GM11168 (cell line): ENCODE results near the gene KIF1B.

Experiments
- in situ Hi-C: fragments of 300-500 bp; cut with MboI; formaldehyde crosslinking; loops from one replicate; pipeline ENCODE4 v1.12.0; 2022; ENCODE audit warnings: low sequenced_read_pairs; ENCODE audit not compliant: unreplicated experiment

KIF1B gene

DNA sequence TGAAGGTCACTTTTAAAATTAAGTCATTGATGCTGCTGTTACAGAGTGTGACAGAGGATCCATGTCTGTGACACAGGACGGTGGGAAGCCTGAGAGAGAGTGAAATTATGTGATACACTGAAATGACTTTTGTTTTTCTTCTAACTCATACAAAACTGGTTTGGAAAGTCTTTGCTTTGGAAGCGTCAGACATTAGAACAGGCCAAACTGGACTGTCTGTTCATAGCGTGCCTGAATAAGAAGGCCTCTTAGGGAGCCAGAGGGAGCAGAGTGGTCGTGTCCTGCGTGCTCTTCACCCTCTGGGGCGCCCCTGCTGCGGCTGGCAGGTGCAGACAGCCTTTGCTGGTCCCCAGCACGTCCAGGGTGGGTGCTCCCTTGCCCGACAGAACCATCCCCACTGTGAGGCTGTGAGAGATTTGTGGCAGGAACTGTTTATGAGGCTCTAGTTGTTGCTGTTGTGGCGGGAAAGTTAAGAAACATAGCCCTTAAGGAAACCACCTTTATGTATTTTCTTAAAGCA, 168.8 kb downstream of the KIF1B start:
- in situ Hi-C loops: no loop called here

DNA sequence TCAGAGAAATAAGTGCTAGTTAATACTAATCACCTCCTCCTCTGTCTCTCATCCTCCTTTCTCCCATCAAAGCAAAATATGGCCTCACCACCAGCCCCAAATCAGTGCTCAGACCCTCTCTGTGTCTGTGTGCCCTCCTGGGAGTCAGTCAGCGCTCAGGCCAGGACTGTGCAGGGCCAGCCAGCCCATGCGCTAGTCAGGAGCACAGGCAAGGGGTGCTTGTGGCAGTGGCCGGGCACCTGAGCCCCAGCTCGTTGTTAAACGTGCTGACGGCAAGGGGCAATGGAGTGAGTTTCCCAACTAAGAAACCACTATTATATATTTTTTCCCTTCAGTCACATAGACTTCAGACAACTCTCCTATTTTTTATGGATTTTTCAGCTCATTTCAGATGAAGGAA, 169.3 kb downstream of the KIF1B start:
- in situ Hi-C loops: no loop called here

DNA sequence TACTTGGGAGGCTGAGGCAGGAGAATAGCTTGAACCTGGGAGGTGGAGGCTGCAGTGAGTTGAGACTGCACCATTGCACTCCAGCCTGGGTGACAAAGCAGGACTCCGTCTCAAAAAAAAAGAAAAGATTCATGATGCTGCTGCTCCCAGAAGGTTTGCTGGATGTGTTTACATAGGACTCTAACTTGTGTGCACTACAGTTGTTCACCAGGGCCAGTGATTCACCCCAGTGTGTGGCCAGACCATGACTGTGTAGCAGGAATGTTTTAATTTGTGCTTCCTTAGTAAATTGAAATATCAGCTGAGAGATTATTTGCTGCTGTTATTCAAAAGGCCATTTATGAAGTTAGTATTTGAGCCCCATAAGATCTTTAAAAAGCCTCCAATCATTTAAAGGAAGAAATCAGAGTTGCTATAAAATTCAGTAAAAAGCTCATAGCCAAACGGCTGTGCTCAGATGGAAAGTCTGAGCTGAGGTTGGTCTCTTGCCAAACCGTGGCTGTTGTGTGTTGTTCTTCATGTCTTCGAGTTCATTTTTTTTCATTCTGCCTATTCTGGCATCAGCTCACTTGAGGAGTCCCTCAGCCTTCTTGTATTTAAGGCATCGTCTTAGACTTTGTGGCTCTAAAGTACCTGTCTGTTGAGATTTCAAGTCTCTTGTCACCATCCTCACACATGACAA, 170.4 kb downstream of the KIF1B start:
- in situ Hi-C loops: no loop called here

DNA sequence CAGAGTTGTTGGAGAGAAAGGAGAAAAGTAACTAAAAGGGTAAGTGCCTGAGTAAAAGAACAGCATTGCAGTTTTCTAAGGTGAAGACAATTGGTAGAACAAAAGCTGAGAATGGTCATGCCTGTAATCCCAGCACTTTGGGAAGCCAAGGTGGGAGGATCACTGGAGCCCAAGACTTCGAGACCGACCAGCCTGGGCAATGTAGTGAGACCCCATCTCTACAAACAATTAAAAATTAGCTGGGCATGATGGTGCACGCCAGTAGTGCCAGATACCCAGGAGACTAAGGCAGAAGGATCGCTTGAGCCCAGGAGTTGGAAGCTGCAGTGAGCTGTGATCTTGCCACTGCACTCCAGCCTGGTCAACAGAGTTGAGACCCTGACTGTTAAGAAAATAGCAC, 173.3 kb downstream of the KIF1B start:
- in situ Hi-C loops: no loop called here

DNA sequence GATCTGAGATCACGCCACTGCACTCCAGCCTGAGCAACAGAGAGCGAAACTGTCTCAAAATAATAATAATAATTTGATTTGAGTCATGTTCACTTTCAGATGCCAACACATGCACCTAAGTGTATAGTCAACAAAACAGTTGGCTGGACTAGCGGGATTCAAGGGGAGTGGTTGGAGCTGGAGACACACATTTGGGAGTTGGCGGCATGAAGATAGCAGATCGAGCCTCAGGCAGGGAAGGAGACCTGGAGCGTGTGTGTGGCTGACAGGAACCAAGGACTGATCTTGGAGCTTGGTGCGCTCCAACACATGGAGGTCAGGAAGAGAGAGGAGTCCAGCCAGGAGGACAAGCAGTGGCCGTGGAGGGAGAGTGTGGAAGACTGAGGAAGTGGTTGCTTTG, 173.8 kb downstream of the KIF1B start:
- in situ Hi-C loops: no loop called here

DNA sequence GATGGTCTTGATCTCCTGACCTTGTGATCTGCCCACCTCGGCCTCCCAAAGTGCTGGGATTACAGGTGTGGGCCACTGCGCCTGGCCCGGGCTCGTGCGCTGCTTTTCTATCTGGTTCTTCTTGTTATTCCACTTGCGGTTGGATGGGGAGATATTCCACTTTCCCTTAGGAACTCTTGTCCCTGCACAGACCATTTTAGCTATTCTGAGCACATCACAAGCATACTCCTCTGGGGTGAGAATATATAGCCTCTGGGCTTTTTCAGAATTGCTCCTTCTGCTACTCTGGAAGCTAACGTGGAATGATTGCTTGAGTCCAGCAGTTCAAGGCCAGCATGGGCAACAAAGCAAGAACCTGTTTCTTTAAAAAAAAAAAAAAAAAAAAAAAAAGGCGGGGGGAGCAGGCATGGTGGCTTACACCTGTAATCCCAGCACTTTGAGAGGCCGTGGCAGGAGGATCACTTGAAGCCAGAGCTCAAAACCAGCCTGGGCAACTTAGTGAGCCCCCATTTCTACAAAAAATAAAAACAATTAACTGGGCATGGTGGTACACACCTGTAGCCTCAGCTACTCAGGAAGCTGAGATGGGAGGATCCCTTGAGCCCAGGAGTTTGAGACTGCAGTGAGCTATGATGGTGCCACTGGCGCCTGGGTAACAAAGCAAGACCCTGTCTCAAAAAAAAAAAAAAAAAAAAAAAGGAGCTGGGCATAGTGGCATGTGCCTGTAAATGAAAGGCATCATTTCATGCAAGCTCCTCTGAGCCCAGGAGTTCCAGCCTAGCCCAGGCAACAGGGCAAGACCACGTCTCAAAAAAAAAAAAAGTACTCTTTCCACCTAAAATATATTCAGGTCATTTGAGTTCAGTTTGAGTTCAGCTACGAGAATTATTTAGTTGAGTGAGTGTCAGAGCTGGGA, 176.6 kb downstream of the KIF1B start:
- in situ Hi-C loops: no loop called here

DNA sequence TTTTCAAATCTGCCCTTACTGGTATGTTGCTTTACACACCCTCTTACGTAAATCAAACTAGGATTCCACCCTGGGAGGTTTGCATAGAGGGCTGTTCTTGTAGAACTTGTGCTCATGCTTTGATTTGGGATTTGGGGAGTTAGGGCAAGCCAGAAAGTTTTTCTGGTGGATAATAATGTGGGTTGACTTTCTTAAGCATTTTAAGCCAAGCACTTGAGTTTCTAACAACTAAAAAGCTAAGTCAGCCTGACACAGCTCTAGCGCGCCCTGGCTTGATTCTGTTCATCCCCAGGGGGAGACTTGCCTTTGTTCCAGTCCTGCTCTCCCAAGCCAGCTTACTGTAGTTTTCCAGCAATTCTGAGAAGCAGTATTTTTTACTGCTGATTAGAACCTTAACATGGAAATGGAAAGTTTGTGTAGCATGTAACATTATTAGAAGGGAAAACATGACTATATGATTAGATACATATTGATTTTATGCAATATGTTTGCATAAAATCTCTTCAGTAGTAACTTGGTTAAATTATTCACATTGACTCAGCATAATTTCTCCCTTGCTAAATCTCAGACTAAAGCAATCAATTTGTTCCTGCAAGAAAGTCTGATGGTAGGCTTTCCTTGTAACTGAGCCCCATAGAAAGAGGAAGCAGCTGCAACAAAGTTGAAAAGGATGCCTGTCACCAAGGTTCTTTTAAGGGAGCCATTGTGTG, 177.5 kb downstream of the KIF1B start:
- in situ Hi-C loops: no loop called here

DNA sequence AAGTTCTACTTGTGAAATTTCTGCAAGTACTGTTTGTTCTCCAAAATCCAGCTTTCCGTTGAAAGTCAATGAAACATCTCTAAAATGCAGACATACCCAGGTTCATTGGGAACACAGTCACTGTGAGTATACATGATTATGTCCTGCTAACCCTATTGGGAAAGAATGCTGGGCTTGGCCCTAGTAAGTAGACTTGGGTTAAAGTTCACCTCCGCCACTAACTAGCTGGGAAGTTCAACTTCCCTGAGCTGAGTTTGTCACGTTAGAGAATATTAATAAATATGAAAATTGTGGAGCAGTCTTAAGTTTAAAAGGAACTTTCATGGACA, 178.0 kb downstream of the KIF1B start:
- in situ Hi-C loops: no loop called here

DNA sequence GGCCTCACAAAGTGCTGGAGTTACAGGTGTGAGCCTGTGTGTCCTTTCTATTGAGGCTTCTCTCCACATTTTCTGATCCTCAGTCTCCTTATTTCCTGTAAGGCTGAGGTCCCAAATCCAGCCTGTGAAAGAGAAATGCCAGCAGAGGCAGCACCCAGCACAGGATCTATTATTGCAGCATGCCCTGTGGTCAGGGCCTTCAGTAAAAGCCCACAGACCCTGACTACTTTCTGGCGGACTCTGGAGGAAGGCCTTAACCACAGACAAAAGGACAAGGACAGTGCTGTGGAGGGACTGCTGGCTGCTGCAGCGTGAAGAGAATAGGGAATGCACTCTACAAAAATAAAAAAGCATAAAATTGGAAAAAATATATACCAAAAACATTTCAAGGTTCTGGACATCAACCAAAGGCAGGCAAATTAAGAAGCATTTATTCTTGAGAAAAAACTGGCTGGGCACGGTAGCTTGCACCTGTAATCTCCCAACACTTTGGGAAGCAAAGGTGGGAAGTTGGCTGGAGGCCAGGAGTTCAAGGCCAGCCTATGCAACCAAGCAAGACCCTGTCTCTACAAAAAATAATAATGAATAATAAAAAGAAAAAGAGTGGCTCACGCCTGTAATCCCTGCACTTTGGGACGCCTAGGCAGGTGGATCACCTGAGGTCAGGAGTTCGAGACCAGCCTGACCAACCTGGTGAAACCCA, 179.1 kb downstream of the KIF1B start:
- in situ Hi-C loops: no loop called here

DNA sequence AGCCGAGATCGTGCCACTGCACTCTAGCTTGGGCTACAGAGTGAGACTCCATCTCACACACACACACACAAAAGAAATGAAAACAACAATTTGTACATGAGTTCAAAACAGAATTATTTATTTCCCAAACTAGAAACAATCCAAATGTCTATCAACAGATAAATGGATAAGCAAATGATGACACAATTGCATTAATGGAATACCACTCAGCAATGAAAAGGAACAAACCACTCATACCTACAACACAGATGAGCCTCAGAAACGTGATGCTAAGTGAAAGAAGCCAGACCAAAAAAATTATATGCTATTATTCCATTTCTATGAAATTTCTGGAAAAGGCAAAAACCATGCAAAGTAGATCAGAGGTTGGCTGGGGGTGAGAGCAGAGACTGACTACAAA, 186.5 kb downstream of the KIF1B start:
- in situ Hi-C loops: no loop called here

DNA sequence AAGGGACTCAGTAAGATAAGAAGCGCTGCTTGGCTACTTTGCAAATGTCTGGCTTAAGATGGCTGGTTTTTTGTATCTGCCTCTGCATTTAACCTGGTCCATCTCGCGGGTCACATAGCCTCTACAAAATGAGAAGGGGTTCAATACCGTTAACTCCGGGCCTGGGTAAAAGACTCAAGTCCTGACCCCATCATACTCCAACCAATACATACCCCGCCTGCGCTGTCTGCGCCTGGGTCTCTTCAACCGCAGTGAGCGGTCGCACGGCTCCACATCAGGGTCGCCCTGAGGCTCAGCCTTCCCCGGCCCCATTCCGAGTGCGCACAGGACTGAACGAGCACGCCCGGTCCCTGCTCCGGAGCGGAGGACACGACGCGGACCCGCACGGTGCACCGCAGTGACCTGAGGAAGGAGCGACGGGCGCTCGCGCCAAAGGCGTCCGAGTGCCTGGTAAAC, 187.9 kb downstream of the KIF1B start:
- in situ Hi-C loops: no loop called here

DNA sequence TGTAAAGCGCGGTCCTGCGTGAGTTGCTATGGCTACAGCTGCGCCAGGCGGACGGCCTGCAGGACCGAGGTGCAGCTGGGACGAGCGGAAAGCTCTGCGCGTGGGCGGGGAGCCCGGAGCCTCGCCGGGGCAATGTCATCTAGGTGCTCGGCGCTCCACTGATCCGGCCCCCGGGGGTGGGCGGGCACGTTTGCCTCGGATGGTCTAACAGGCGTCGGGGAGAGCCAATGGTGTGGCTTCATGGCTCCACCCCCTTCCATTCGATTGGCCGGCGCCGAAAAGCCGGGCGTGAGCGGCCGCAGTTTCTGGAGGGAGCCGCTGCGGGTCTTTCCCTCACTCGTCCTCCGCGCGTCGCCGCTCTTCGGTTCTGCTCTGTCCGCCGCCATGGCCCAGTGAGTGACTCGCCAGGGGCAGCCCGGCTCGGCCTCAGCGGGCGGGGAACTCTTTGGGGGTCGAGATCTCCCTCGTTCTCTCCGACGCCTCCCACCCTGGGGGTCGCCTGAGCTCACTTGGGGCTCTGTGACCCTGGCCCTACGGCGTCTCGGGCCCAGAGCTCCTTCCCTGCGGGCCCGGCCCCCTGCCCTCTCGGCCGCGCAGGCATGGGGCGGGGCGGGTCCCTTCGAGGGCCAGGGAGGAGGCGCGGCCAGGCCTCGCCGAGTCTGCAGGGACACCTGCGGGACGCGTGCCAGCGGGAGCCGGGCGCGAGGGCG, 188.5 kb downstream of the KIF1B start, which contains the start of gene PGD:
PGD (plus strand) TSS at position 331 of the 710 bp plus-strand sequence; CDS start at position 385, 54 bp downstream.
- in situ Hi-C loops: no loop called here

DNA sequence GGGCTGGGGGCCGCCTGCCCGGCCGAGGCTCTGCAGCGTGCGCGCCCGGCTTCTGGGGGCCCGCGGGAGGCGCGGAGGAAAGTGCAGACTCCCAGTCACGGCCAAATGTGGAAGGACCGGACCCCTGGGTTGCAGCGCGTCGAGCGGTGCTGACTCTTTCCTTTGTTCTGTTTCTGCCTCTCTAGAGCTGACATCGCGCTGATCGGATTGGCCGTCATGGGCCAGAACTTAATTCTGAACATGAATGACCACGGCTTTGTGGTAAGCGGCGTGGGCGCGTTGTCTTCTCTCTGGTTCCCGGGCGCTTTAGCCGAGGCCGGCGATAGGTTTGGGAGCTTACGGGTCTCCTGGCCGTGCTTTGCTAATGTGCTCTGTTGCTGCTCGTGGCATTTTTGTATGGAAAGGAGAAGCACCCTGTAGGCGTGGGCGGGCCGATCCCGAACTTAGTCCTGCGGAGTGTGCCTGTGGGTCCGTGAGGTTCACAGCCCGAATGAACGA, 189.1 kb downstream of the KIF1B start:
- in situ Hi-C loops: no loop called here

DNA sequence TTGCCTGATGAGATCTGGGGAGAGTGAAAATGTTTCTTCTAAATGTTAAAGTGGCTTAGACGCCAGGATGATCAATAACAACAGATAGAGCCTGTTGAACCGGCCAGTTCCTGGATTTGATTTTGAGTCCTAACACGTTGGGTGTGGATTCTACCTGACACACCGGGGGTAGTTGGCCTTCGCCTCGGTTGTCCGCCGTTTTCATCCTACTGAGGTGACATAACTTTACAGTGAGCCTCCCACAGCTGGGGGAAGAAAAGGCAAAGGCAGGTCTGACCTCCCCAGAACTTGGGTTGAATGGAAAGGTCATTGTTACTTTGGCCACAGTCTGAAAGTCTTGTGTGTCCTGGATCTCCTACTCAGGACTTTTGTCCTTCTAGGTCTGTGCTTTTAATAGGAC, 189.6 kb downstream of the KIF1B start:
- in situ Hi-C loops: no loop called here

DNA sequence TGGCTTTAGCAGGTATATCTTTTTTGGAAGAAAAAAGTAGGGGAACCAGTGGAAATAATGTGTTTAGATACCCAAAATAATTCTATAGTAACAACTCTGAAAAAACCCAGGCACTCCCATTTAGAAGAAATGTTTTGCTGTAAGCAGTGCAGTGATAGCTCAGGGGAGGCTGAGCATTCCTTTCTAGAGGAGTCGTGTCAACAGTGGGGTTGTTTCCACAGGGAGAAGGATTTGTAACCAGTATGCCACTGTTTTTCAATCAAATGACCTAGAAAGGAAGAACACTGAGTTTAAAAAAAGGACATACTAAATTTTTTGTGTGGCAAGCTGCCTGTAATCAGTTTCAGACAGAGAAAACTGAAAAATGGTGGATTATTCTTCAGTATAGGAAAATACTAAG, 190.9 kb downstream of the KIF1B start:
- in situ Hi-C loops: no loop called here

DNA sequence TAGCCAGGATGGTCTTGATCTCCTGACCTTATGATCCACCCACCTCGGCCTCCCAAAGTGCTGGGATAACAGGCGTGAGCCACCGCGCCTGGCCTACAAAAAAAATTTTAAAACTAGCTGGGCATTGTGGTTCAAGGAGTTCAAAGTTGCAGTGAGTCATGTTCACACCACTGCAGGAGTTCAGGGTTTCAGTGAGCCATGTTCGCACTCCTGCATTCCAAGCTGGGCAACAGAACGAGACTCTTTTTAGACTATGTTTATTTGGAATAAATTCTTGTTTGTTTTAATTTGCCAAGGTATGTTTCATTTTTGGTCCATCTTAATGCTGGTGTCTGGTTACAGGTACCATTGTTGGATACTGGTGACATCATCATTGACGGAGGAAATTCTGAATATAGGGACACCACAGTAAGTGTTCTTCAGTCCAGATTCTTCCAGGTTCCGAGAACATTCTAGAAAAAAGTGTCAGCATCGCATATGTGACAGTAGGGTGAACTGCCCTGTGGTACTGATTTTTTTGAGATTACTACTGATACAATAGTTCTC, 192.4 kb downstream of the KIF1B start:
- in situ Hi-C loops: no loop called here

DNA sequence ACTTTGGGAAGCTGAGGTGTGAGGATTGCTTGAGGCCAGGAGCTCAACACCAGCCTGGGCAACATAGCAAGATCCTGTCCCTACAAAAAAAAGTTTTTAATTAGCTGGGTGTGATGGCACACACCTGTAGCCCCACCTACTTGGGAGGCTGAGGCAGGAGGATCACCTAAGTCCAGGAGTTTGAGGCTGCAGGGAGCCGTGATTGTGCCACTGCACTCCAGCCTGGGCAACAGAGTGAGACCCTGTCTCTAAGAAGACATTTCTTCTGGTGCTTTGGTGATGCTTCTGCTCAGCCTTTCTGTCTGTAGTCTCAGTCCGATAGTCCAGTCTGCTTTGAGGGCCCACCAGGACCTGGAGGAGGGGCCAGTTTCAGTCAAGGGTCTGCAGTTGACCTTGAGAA, 196.8 kb downstream of the KIF1B start:
- in situ Hi-C loops: no loop called here

DNA sequence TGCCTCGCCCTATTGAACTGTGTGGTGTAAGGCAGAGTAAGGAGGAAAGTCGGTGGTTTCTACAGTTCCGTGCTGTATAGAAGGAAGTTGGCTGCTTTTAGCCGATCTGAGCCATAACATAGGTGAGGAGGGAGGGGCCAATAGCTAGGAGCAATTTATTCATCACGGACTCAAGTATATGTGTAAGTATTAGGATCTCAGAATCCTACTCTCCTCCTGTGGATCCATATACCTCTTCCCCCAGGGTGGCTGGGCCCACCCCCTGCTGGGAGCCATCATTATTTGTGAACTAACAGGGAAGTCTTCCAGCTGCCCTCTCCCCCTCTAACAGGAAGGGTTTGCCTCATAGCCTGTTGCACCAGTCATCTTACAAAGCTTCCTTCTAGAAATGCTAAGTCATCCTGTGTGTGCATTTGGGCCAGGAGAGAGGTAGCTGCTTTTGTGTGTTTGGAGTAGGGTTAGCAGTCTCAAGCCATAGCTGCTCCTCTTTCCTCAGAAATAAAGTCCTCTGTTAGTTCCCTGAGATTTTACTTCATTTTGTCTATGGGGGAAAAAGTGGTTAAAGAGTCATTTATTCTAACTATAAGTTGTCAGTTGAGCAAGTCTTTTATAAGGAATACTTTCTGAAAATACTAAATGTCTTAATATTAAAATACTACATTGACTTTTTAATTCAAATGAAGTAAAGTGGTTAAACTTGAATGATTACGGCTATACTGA, 205.0 kb downstream of the KIF1B start:
- in situ Hi-C loops: no loop called here
